HEK293T (cell line): Measurements from ENCODE around the gene PGAP2.
A peak's percentile ranks its signal among the peaks of the same experiment; 100 is the strongest.
"Not testable (repeated sequence)": the region's sequence is repeated elsewhere in the genome, so short reads cannot be mapped to it uniquely, and the experiment has no call there.

Source experiments
- CTCF ChIA-PET: fragments of 350-600 bp; formaldehyde crosslinking; extraction: SDS; loops from one replicate; lab custom pipeline; 2021; ENCODE audit warnings: antibody characterized with exemption, inconsistent platforms; lab: Yijun Ruan, JAX
- POLR2A ChIA-PET: fragments of 350-600 bp; formaldehyde crosslinking; extraction: SDS; loops from one replicate; lab custom pipeline; 2020; ENCODE audit warnings: antibody characterized with exemption, inconsistent platforms; lab: Yijun Ruan, JAX
- DNase-seq: peaks from one replicate; pipeline ENCODE4 v3.0.0; 2012; ENCODE audit warnings: mixed read lengths; ENCODE audit errors: extremely low spot score
- ARNT ChIP-seq: fragments of 450-650 bp; IDR thresholded peaks from 2 replicates; pipeline ENCODE4 v1.6.1; 2017; ENCODE audit warnings: mild to moderate bottlenecking
- BHLHE40 ChIP-seq: fragments of 450-650 bp; IDR thresholded peaks from 2 replicates; pipeline ENCODE4 v1.6.1; 2016; ENCODE audit warnings: mild to moderate bottlenecking, moderate library complexity, borderline replicate concordance
- CTBP1 ChIP-seq: fragments of 450-650 bp; IDR thresholded peaks from 2 replicates; pipeline ENCODE4 v1.6.1; 2016; ENCODE audit warnings: borderline replicate concordance
- ELF4 ChIP-seq: fragments of 450-650 bp; IDR thresholded peaks from 2 replicates; pipeline ENCODE4 v1.6.1; 2017; ENCODE audit warnings: antibody characterized with exemption
- FOXA1 ChIP-seq: fragments of 450-650 bp; IDR thresholded peaks from 2 replicates; pipeline ENCODE4 v1.6.1; 2016; ENCODE audit warnings: mild to moderate bottlenecking
- FOXK2 ChIP-seq: fragments of 450-650 bp; IDR thresholded peaks from 2 replicates; pipeline ENCODE4 v1.6.1; 2016; ENCODE audit warnings: mild to moderate bottlenecking
- FOXM1 ChIP-seq: fragments of 450-650 bp; IDR thresholded peaks from 2 replicates; pipeline ENCODE4 v1.6.1; 2017; ENCODE audit warnings: mild to moderate bottlenecking, borderline replicate concordance
- HDGF ChIP-seq: fragments of 450-650 bp; IDR thresholded peaks from 2 replicates; pipeline ENCODE4 v1.6.1; 2017; ENCODE audit warnings: antibody characterized with exemption, borderline replicate concordance
- L3MBTL2 ChIP-seq: fragments of 450-650 bp; conservative IDR thresholded peaks from 2 replicates; pipeline ENCODE4 v1.6.1; 2016; ENCODE audit warnings: mild to moderate bottlenecking
- LEF1 ChIP-seq: fragments of 450-650 bp; IDR thresholded peaks from 2 replicates; pipeline ENCODE4 v1.6.1; 2017; ENCODE audit warnings: mild to moderate bottlenecking, borderline replicate concordance
- NFRKB ChIP-seq: fragments of 450-650 bp; IDR thresholded peaks from 2 replicates; pipeline ENCODE4 v1.6.1; 2016; ENCODE audit warnings: mild to moderate bottlenecking, moderate library complexity
- SP1 ChIP-seq: fragments of 450-650 bp; IDR thresholded peaks from 2 replicates; pipeline ENCODE4 v1.6.1; 2017
- SUZ12 ChIP-seq: fragments of 450-650 bp; IDR thresholded peaks from 2 replicates; pipeline ENCODE4 v1.6.1; 2016; ENCODE audit warnings: mild to moderate bottlenecking
- TARDBP ChIP-seq: fragments of 450-650 bp; IDR thresholded peaks from 2 replicates; pipeline ENCODE4 v1.6.1; 2016
- ZNF384 ChIP-seq: fragments of 450-650 bp; IDR thresholded peaks from 2 replicates; pipeline ENCODE4 v1.6.1; 2016
- TF ChIP-seq, protein P1 (sequence below): fragments of 450-650 bp; IDR thresholded peaks from 2 replicates; pipeline ENCODE4 v1.6.1; 2016

Gene PGAP2

GRCh38 chr11:3802011-3802790 is 6.2 kb upstream of the PGAP2 start:
- no peak for TF ChIP-seq L3MBTL2
- TF ChIP-seq, protein P1, sequence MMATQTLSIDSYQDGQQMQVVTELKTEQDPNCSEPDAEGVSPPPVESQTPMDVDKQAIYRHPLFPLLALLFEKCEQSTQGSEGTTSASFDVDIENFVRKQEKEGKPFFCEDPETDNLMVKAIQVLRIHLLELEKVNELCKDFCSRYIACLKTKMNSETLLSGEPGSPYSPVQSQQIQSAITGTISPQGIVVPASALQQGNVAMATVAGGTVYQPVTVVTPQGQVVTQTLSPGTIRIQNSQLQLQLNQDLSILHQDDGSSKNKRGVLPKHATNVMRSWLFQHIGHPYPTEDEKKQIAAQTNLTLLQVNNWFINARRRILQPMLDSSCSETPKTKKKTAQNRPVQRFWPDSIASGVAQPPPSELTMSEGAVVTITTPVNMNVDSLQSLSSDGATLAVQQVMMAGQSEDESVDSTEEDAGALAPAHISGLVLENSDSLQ, result no peak
- no peak for TF ChIP-seq FOXK2
- no peak for TF ChIP-seq HDGF
- no peak for DNase-seq
- ChIA-PET POLR2A (no interaction called here), CTCF (no interaction called here)

DNA sequence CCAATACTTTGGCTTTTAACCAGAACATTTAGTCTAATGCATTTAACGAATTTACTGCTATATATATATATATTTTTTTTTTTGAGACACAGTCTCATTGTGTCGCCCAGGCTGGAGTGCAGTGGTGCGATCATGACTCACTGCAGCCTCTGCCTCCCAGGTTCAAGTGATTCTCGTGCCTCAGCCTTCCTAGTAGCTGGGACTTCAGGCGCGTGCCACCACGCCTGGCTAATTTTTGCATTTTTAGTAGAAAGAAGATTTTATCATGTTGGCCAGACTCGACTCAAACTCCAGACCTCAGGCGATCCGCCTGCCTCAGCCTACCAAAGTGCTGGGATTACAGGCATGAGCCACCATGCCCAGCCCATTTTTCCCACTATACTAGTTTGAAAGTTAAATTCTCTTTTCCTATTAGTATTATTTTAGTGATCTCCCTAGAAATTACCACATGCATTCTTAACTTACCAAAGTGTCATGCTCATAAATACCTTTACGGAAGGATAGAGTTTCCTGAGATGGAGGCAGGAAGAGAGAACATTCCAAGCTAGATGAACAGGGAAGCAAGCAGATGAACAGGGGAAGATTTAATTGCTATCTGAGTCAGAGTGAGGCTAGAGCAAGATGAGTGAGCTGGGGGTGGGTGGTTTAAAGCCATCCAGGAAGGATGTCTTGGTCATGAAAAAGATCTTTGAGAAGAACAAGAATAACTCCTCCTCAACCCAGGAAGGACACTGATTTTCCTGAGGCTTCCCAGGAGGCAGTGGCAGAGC is 4.4 kb upstream of the PGAP2 start:
- no peak for TF ChIP-seq L3MBTL2
- no peak for TF ChIP-seq FOXK2
- no peak for TF ChIP-seq ARNT
- TF ChIP-seq, protein P1, result no peak
- no peak for TF ChIP-seq SUZ12
- TF ChIP-seq ZNF384, result no peak
- TF ChIP-seq BHLHE40, result no peak
- no peak for TF ChIP-seq LEF1
- TF ChIP-seq FOXM1, result no peak
- ChIA-PET CTCF (interaction anchor here (0.5 kb wide), 1 partner anchor 236 kb away, joined by 3 read pairs; no protein-coding TSS in a partner anchor), POLR2A (no interaction called here)
- no peak for DNase-seq

- DNase-seq, result peak; percentile 69
- TF ChIP-seq FOXA1, result no peak
- no peak for TF ChIP-seq FOXK2
- no peak for TF ChIP-seq ELF4
- TF ChIP-seq SUZ12, result no peak
- POLR2A ChIA-PET, result interaction anchor here (0.7 to 2.9 kb wide), 3 partner anchors 10 to 32 kb away, joined by 3 to 28 read pairs (median 9); partner anchors contain the start of genes NUP98 and RHOG
- CTCF ChIA-PET, result interaction anchor here (1.0 to 1.7 kb wide), 4 partner anchors 11 to 263 kb away, joined by 3 to 9 read pairs (median 6); no protein-coding TSS in a partner anchor
Measured at GRCh38 chr11:3808861-3809623, 682 bp downstream of the PGAP2 start.

DNA sequence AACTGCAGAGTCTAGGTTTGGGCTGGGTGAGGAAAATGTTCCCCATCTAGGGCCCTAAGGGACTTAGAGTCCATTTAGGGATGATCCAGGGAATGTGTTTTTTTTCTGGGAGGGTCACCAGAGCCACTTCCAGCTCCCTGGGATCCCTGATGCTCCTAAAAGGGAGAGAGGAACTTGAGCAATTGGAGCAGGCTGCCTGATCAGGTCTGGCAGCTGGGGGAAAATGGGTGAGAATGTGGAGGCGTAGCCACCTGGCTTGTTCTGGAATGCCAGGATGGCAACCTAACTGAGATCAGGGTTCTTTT is 1.2 kb downstream of the PGAP2 start:
- no peak for DNase-seq
- CTCF ChIA-PET, result interaction anchor here (1.0 to 1.7 kb wide), 3 partner anchors 11 to 263 kb away, joined by 3 to 9 read pairs (median 8); no protein-coding TSS in a partner anchor
- no peak for TF ChIP-seq FOXK2
- TF ChIP-seq ZNF384, result no peak
- TF ChIP-seq ELF4, result no peak
- POLR2A ChIA-PET, result interaction anchor here (0.7 to 2.9 kb wide), 3 partner anchors 11 to 32 kb away, joined by 3 to 28 read pairs (median 9); partner anchors contain the start of genes NUP98 and RHOG

DNA sequence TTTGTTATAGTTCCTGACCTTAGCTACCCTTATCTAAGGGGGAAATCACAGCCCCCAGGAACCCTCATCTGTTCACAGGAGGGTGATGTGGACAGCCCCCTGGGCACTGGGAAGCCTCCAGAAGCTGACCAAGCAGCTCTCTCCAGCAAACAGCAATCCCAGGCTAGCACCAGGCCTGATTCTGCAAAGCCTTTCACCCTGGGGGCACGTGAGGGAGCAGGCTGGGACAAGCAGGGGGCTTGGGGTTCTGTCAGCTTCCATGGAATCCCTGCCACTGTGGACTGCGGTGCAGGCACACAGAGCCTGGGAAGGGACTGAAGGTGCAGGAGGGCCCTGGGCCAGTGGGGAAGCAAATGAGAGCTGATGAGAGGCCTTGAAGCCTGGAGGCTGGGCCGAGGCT is 2.1 kb downstream of the PGAP2 start:
- ChIA-PET POLR2A (no interaction called here), CTCF (interaction anchor here (1.7 kb wide), 1 partner anchor 10 kb away, joined by 8 read pairs; no protein-coding TSS in a partner anchor)
- no peak for TF ChIP-seq L3MBTL2
- TF ChIP-seq FOXA1, result no peak
- TF ChIP-seq, protein P1, result no peak
- TF ChIP-seq ELF4, result no peak
- TF ChIP-seq SP1, result no peak
- TF ChIP-seq FOXM1, result no peak
- TF ChIP-seq BHLHE40, result no peak
- TF ChIP-seq HDGF, result no peak
- no peak for TF ChIP-seq FOXK2
- no peak for TF ChIP-seq SUZ12
- no peak for TF ChIP-seq CTBP1
- TF ChIP-seq ARNT, result no peak
- no peak for TF ChIP-seq TARDBP
- no peak for TF ChIP-seq ZNF384
- TF ChIP-seq LEF1, result no peak
- no peak for DNase-seq

DNA sequence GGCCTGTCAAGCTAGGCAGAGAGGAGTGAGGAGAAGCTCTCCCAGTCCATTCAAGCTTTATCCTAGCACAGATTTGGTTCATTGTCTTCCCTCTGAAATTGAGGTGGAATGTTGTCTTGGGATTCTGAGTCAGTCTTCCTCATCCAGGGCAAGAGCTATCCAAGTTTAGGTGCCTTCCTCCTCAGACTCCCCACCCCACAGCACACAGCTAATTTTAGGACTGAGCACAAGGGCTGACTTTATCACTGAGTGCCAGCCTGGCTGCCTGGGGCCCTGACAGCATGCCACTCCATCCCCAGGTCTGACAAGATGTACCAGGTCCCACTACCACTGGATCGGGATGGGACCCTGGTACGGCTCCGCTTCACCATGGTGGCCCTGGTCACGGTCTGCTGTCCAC is 2.6 kb downstream of the PGAP2 start:
- no peak for DNase-seq
- ChIA-PET POLR2A (no interaction called here), CTCF (no interaction called here)
- TF ChIP-seq FOXM1 (no peak), HDGF (no peak), ZNF384 (no peak), FOXK2 (no peak), TARDBP (no peak), ARNT (no peak), SUZ12 (no peak), LEF1 (no peak), L3MBTL2 (no peak), CTBP1 (no peak), BHLHE40 (no peak), FOXA1 (no peak), NFRKB (no peak), ELF4 (no peak), SP1 (no peak)
- TF ChIP-seq, protein P1, result no peak

DNA sequence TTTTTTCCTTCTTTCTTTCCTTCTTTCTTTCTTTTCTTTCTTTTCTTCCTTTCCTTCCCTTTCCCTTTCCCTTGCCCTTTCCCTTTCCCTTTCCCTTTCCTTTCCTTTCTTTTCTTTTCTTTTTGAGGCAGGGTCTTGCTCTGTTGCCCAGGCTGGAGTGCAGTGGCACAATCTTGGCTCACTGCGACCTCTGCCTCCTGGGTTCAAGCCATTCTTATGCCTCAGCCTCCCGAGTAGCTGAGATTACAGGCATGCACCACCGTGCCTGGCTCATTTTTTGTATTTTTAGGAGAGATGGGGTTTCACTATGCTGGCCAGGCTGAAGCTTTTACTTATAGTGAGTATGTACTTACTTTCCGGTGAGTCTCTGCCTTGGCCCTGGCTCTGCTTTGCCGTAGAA is 6.5 kb downstream of the PGAP2 start:
- POLR2A ChIA-PET, result interaction anchor here (1.1 kb wide), 1 partner anchor 26 kb away, joined by 3 read pairs; the partner anchor contains the start of gene RHOG
- CTCF ChIA-PET, DNase-seq: not testable (repeated sequence)
